GM08714 (cell line): Measurements from ENCODE around the gene PAK1.

Source experiments
- H3K4me3 ChIP-seq: fragments of 200-500 bp; sonication (Bioruptor generic); 2 replicates; pipeline ENCODE4 v1.5.1; 2014; ENCODE audit warnings: mild to moderate bottlenecking, low read length, inconsistent platforms
- ZNF274 ChIP-seq: IDR thresholded peaks from 2 replicates; pipeline ENCODE4 v1.6.1; 2012; ENCODE audit warnings: mild to moderate bottlenecking, low read depth, low read length

Gene PAK1

GRCh38 chr11:77436969-77437368 is 36.9 kb downstream of the PAK1 start:
- no peak overlapping the region for H3K4me3 ChIP-seq
- TF ChIP-seq ZNF274 = no peak

- no peak overlapping the region for H3K4me3 ChIP-seq
- TF ChIP-seq ZNF274 = no peak
Measured at GRCh38 chr11:77436506-77436905, 37.4 kb downstream of the PAK1 start.

GRCh38 chr11:77435972-77436371 is 37.9 kb downstream of the PAK1 start:
- H3K4me3 ChIP-seq = peak overlapping the region; percentile 58; the same call in 1 of the 2 replicates
- no peak for TF ChIP-seq ZNF274

GRCh38 chr11:77431813-77432212 is 42.1 kb downstream of the PAK1 start:
- H3K4me3 ChIP-seq = no peak overlapping the region
- TF ChIP-seq ZNF274 = no peak

GRCh38 chr11:77428598-77428997 is 45.3 kb downstream of the PAK1 start:
- TF ChIP-seq ZNF274 = no peak
- no peak overlapping the region for H3K4me3 ChIP-seq

- no peak overlapping the region for H3K4me3 ChIP-seq
- no peak for TF ChIP-seq ZNF274
Measured at GRCh38 chr11:77425346-77425745, 48.5 kb downstream of the PAK1 start.

- no peak for TF ChIP-seq ZNF274
Measured at GRCh38 chr11:77424644-77425043, 49.2 kb downstream of the PAK1 start.

GRCh38 chr11:77423624-77424023 is 50.3 kb downstream of the PAK1 start:
- no peak for TF ChIP-seq ZNF274
- H3K4me3 ChIP-seq = no peak overlapping the region

More at GRCh38 chr11:77424644-77425043, 49.2 kb downstream of the PAK1 start:
- no peak overlapping the region for H3K4me3 ChIP-seq

- no peak overlapping the region for H3K4me3 ChIP-seq
- TF ChIP-seq ZNF274 = no peak
Measured at GRCh38 chr11:77422687-77423086, 51.2 kb downstream of the PAK1 start.

- H3K4me3 ChIP-seq = no peak overlapping the region
- no peak for TF ChIP-seq ZNF274
Measured at GRCh38 chr11:77421041-77421723, 52.7 kb downstream of the PAK1 start.

GRCh38 chr11:77418971-77419597 is 54.8 kb downstream of the PAK1 start:
- TF ChIP-seq ZNF274 = no peak
- H3K4me3 ChIP-seq = no peak overlapping the region; the same call in 1 of the 2 replicates

GRCh38 chr11:77418155-77418970 is 55.5 kb downstream of the PAK1 start:
- no peak overlapping the region; the same call in 1 of the 2 replicates for H3K4me3 ChIP-seq
- TF ChIP-seq ZNF274 = no peak

GRCh38 chr11:77416357-77416756 is 57.5 kb downstream of the PAK1 start:
- no peak for TF ChIP-seq ZNF274
- no peak overlapping the region for H3K4me3 ChIP-seq

GRCh38 chr11:77413850-77414460 is 59.9 kb downstream of the PAK1 start:
- TF ChIP-seq ZNF274 = no peak
- H3K4me3 ChIP-seq = no peak overlapping the region
